H1 (cell line): ENCODE results near the gene WDR31.

Experiments
- ASH2L ChIP-seq: fragments of 200-600, 300-600 bp; sonication (generic); IDR thresholded peaks from one replicate; pipeline ENCODE4 v1.7.1; 2017; ENCODE audit warnings: low read length
- ATF3 ChIP-seq: IDR thresholded peaks from 2 replicates; pipeline ENCODE4 v1.6.1; 2011; ENCODE audit warnings: low read depth, mild to moderate bottlenecking, low read length; ENCODE audit not compliant: insufficient read depth
- EZH2 ChIP-seq: fragments of 200-600 bp; sonication (generic); IDR thresholded peaks from 2 replicates; pipeline ENCODE4 v1.7.1; 2012; ENCODE audit warnings: low read depth, mild to moderate bottlenecking, moderate library complexity, low read length, inconsistent platforms; ENCODE audit not compliant: severe bottlenecking
- KDM1A ChIP-seq: fragments of 200-600, 300-600 bp; sonication (generic); IDR thresholded peaks from 2 replicates; pipeline ENCODE4 v1.7.1; 2016; ENCODE audit warnings: mild to moderate bottlenecking, low read length, borderline replicate concordance
- SIN3A ChIP-seq, 2 experiments: IDR thresholded peaks in 1 of 2; conservative IDR thresholded peaks in 1 of 2; 2 replicates each; pipeline ENCODE4 v1.6.1; 2011 to 2012; ENCODE audit warnings: low read length in 2 of 2, improper control_type of control experiment in 1 of 2, low read depth in 1 of 2, mild to moderate bottlenecking in 1 of 2
- TF ChIP-seq, protein P1 (sequence below): IDR thresholded peaks from 2 replicates; pipeline ENCODE4 v1.6.1; 2012; ENCODE audit warnings: inconsistent platforms

DNA sequence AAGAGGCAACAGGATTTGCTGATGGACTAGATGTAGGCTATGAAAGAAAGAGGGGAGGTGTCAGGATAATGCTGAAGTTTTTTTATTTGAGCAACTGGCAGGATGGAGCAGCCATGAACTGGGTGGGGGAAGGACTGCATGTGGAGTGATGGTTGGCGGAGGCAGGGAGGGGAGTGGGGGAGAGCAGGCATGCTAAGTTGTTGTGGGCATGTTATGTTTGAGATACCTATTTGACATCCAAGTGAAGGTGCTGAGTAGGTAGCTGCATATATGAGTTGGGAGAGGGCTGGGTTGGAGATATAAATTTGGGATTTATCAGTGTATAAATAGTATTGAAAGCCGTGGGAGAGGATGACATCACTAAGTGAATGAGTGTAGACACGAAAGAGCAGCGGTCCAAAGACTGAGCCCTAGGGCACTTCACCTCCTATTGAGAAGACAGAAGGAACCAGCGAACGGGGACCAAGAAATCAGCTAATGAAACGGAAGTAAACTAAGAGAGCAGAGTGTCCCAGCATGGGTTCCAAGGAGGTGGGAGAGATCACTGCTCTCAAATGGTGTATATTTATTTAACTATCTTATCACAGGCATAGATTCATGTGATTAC lies 16.7 kb upstream of the WDR31 start:
- TF ChIP-seq SIN3A (conservative IDR thresholded peaks at IDR 0.05 in 1 of 2, IDR thresholded peaks at IDR 0.05 in 1 of 2; ENCODE audit: low read depth in 1 of 2, low read length in 2 of 2), result no peak
- no peak for TF ChIP-seq EZH2
- TF ChIP-seq KDM1A, result no peak
- TF ChIP-seq, protein P1, sequence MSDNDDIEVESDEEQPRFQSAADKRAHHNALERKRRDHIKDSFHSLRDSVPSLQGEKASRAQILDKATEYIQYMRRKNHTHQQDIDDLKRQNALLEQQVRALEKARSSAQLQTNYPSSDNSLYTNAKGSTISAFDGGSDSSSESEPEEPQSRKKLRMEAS, result no peak
- TF ChIP-seq ATF3, result no peak
- no peak for TF ChIP-seq ASH2L
